ENCODE measurements around the gene TRIM9. TPM values are rescaled to one million over a fixed set of nuclear protein-coding genes. Genes with fewer than 3 reads are reported as not detected.
A peak's percentile ranks its signal among the peaks of the same experiment; 100 is the strongest.
"Not testable (repeated sequence)": the region's sequence is repeated elsewhere in the genome, so short reads cannot be mapped to it uniquely, and the experiment has no call there.

Gene TRIM9
- total RNA-seq, 1 experiment from 2014 or later: 2.6 TPM

GRCh38 chr14:50943261-50943942, 151.5 kb downstream of the TRIM9 start:
- BruUV-seq (replicated peaks): TSS peak; percentile 41
- Histone ChIP-seq H2AFZ (ENCODE audit: low read length) (peak overlapping the region; percentile 94), H3K4me1 (ENCODE audit: insufficient read depth, low read length) (peaks cover 24% of the 10 kb centered on the region), H3K9ac (ENCODE audit: low read length) (peak overlapping the region; percentile 85), H3K9me3 (ENCODE audit: low read length) (no peaks in the 10 kb centered on the region), H3K9me2 (replicated peaks; ENCODE audit: low read length) (no peaks in the 10 kb centered on the region), H3K27ac (ENCODE audit: low read length) (peak overlapping the region; percentile 57), H3K4me2 (ENCODE audit: low read length) (peak overlapping the region; percentile 90), H4K20me1 (ENCODE audit: low read length) (no peaks in the 10 kb centered on the region), H3K4me3 (ENCODE audit: low read length) (peak overlapping the region; percentile 97), H3F3A (ENCODE audit: low read length, unreplicated experiment) (no peaks in the 10 kb centered on the region), H3K79me2 (ENCODE audit: low read length) (peaks cover 42% of the 10 kb centered on the region), H3K36me3 (ENCODE audit: low read depth, low read length) (peaks cover 12% of the 10 kb centered on the region), H3K27me3 (ENCODE audit: low read length) (no peaks in the 10 kb centered on the region)
- intact Hi-C loops (cut with micrococcal nuclease): loop anchor here (5.0 to 10.0 kb wide), 2 partner anchors 156 to 711 kb away; partner anchors contain the start of gene FRMD6
- ChIA-PET CTCF (interaction anchor here (2.0 kb wide), 1 partner anchor 12 kb away, joined by 12 read pairs; no protein-coding TSS in a partner anchor), POLR2A (ENCODE audit: unreplicated experiment) (interaction anchor here (0.5 to 0.6 kb wide), 4 partner anchors 28 to 398 kb away, joined by 3 to 6 read pairs (median 4); no protein-coding TSS in a partner anchor)
- TF ChIP-seq EZH2 (IDR thresholded peaks at IDR 0.05; ENCODE audit: low read length, unreplicated experiment) (no peak), CTCF (conservative IDR thresholded peaks at IDR 0.05; ENCODE audit: low read depth, low read length) (no peak), EZH2phosphoT487 (IDR thresholded peaks at IDR 0.05; ENCODE audit: borderline replicate concordance, low read length) (no peak)
- peak; percentile 53 for ATAC-seq
- peak; percentile 68 for DNase-seq

GRCh38 chr14:50941638-50942037, 153.3 kb downstream of the TRIM9 start:
- POLR2A ChIA-PET (ENCODE audit: unreplicated experiment); BruUV-seq (replicated peaks): not testable (repeated sequence)
- intact Hi-C loops (cut with micrococcal nuclease): loop anchor here (5.0 to 10.0 kb wide), 2 partner anchors 154 to 713 kb away; partner anchors contain the start of gene FRMD6

GRCh38 chr14:50941151-50941550, 153.8 kb downstream of the TRIM9 start:
- POLR2A ChIA-PET (ENCODE audit: unreplicated experiment): no interaction called here
- TF ChIP-seq CTCF (conservative IDR thresholded peaks at IDR 0.05; ENCODE audit: low read depth, low read length) (no peak), EZH2phosphoT487 (IDR thresholded peaks at IDR 0.05; ENCODE audit: borderline replicate concordance, low read length) (no peak)
- CTCF ChIA-PET: no interaction called here
- Histone ChIP-seq H3K4me2 (ENCODE audit: low read length) (no peak overlapping the region), H2AFZ (ENCODE audit: low read length) (no peak overlapping the region), H3K36me3 (ENCODE audit: low read depth, low read length) (peaks cover 12% of the 10 kb centered on the region), H3F3A (ENCODE audit: low read length, unreplicated experiment) (peaks cover 6% of the 10 kb centered on the region), H3K27ac (ENCODE audit: low read length) (no peak overlapping the region), H3K9ac (ENCODE audit: low read length) (no peak overlapping the region), H4K20me1 (ENCODE audit: low read length) (no peaks in the 10 kb centered on the region), H3K9me2 (replicated peaks; ENCODE audit: low read length) (no peaks in the 10 kb centered on the region), H3K4me1 (ENCODE audit: insufficient read depth, low read length) (peaks cover 33% of the 10 kb centered on the region), H3K27me3 (ENCODE audit: low read length) (no peaks in the 10 kb centered on the region), H3K79me2 (ENCODE audit: low read length) (peaks cover 42% of the 10 kb centered on the region), H3K4me3 (ENCODE audit: low read length) (no peak overlapping the region), H3K9me3 (ENCODE audit: low read length) (no peaks in the 10 kb centered on the region)
- no TSS peak for BruUV-seq (replicated peaks)
- DNase-seq (no peak), ATAC-seq (no peak)
- intact Hi-C loops (cut with micrococcal nuclease): loop anchor here (5.0 to 10.0 kb wide), 2 partner anchors 154 to 714 kb away; partner anchors contain the start of gene FRMD6

More at GRCh38 chr14:50941638-50942037, 153.3 kb downstream of the TRIM9 start:
- CTCF ChIA-PET; ATAC-seq; H3F3A ChIP-seq (ENCODE audit: low read length, unreplicated experiment); H3K27me3 ChIP-seq (ENCODE audit: low read length); H2AFZ ChIP-seq (ENCODE audit: low read length); H3K9me2 ChIP-seq (replicated peaks; ENCODE audit: low read length); H3K4me3 ChIP-seq (ENCODE audit: low read length); H3K9me3 ChIP-seq (ENCODE audit: low read length); H3K27ac ChIP-seq (ENCODE audit: low read length); H3K9ac ChIP-seq (ENCODE audit: low read length); H4K20me1 ChIP-seq (ENCODE audit: low read length); DNase-seq; H3K4me2 ChIP-seq (ENCODE audit: low read length): not testable (repeated sequence)
- Histone ChIP-seq H3K36me3 (ENCODE audit: low read depth, low read length) (peaks cover 12% of the 10 kb centered on the region), H3K79me2 (ENCODE audit: low read length) (peaks cover 42% of the 10 kb centered on the region), H3K4me1 (ENCODE audit: insufficient read depth, low read length) (peaks cover 28% of the 10 kb centered on the region)
